ENCODE results near the gene KRTAP10-6. TPM values are rescaled to one million over a fixed set of nuclear protein-coding genes. Genes with fewer than 3 reads are reported as not detected.

The KRTAP10-6 gene
- total RNA-seq, 6 experiments from 2014 or later = not detected

- no peaks in the 10 kb centered on the region for H3K4me1 Mint-ChIP-seq (ENCODE audit: low read depth)
- no peak overlapping the region for H3K27ac Mint-ChIP-seq
- no peak for DNase-seq
- H3K27me3 Mint-ChIP-seq (ENCODE audit: insufficient read depth) = peaks cover 7% of the 10 kb centered on the region
- peaks cover 14% of the 10 kb centered on the region for H3K9me3 Mint-ChIP-seq
- no peaks in the 10 kb centered on the region; the same call in none of the 2 replicates for H3K36me3 Mint-ChIP-seq (ENCODE audit: low read depth)
- no peak for TF ChIP-seq CTCF (IDR thresholded peaks at IDR 0.05)
- H3K4me3 Mint-ChIP-seq = no peak overlapping the region
Measured at GRCh38 chr21:44542716-44543115, 49.6 kb downstream of the KRTAP10-6 start.

Other genes starting within 250 kb of the KRTAP10-6 start
- gene TRPM2, start 238.9 kb downstream of the KRTAP10-6 start, total RNA-seq (2021; fragmentation: NEBNext Ultra II Directional; extraction: Animal tissue kit (Norgen Biotek cat#: 25700)) = under 1 TPM in 4 of 6 experiments, not detected in 2; 0.09 to 0.31 (median 0.20) TPM
- not detected for gene LRRC3, start 137.0 kb downstream of the KRTAP10-6 start, total RNA-seq (2021; fragmentation: NEBNext Ultra II Directional; extraction: Animal tissue kit (Norgen Biotek cat#: 25700))
- gene KRTAP10-1, start 52.3 kb downstream of the KRTAP10-6 start, total RNA-seq (2021; fragmentation: NEBNext Ultra II Directional; extraction: Animal tissue kit (Norgen Biotek cat#: 25700)) = not detected
- not detected for gene KRTAP10-2, start 41.0 kb downstream of the KRTAP10-6 start, total RNA-seq (2021; fragmentation: NEBNext Ultra II Directional; extraction: Animal tissue kit (Norgen Biotek cat#: 25700))
- gene KRTAP10-3, start 33.7 kb downstream of the KRTAP10-6 start, total RNA-seq (2021; fragmentation: NEBNext Ultra II Directional; extraction: Animal tissue kit (Norgen Biotek cat#: 25700)) = not detected
- not detected for gene KRTAP10-4, start 18.8 kb downstream of the KRTAP10-6 start, total RNA-seq (2021; fragmentation: NEBNext Ultra II Directional; extraction: Animal tissue kit (Norgen Biotek cat#: 25700))
- gene KRTAP10-5, start 11.9 kb downstream of the KRTAP10-6 start, total RNA-seq (2021; fragmentation: NEBNext Ultra II Directional; extraction: Animal tissue kit (Norgen Biotek cat#: 25700)) = not detected
- gene KRTAP10-7, start 8.1 kb upstream of the KRTAP10-6 start, total RNA-seq (2021; fragmentation: NEBNext Ultra II Directional; extraction: Animal tissue kit (Norgen Biotek cat#: 25700)) = not detected
- gene KRTAP10-8, start 19.6 kb upstream of the KRTAP10-6 start, total RNA-seq (2021; fragmentation: NEBNext Ultra II Directional; extraction: Animal tissue kit (Norgen Biotek cat#: 25700)) = not detected
- not detected for gene KRTAP10-9, start 34.6 kb upstream of the KRTAP10-6 start, total RNA-seq (2021; fragmentation: NEBNext Ultra II Directional; extraction: Animal tissue kit (Norgen Biotek cat#: 25700))
- not detected for gene KRTAP10-10, start 44.9 kb upstream of the KRTAP10-6 start, total RNA-seq (2021; fragmentation: NEBNext Ultra II Directional; extraction: Animal tissue kit (Norgen Biotek cat#: 25700))
- not detected for gene KRTAP10-11, start 53.9 kb upstream of the KRTAP10-6 start, total RNA-seq (2021; fragmentation: NEBNext Ultra II Directional; extraction: Animal tissue kit (Norgen Biotek cat#: 25700))
- gene KRTAP12-4, start 62.2 kb upstream of the KRTAP10-6 start, total RNA-seq (2021; fragmentation: NEBNext Ultra II Directional; extraction: Animal tissue kit (Norgen Biotek cat#: 25700)) = not detected
- gene KRTAP12-3, start 65.4 kb upstream of the KRTAP10-6 start, total RNA-seq (2021; fragmentation: NEBNext Ultra II Directional; extraction: Animal tissue kit (Norgen Biotek cat#: 25700)) = not detected
- not detected for gene KRTAP12-2, start 74.4 kb upstream of the KRTAP10-6 start, total RNA-seq (2021; fragmentation: NEBNext Ultra II Directional; extraction: Animal tissue kit (Norgen Biotek cat#: 25700))
- gene KRTAP12-1, start 89.7 kb upstream of the KRTAP10-6 start, total RNA-seq (2021; fragmentation: NEBNext Ultra II Directional; extraction: Animal tissue kit (Norgen Biotek cat#: 25700)) = not detected
- not detected for gene KRTAP10-12, start 104.7 kb upstream of the KRTAP10-6 start, total RNA-seq (2021; fragmentation: NEBNext Ultra II Directional; extraction: Animal tissue kit (Norgen Biotek cat#: 25700))
- not detected for gene TSPEAR, start 119.1 kb upstream of the KRTAP10-6 start, total RNA-seq (2021; fragmentation: NEBNext Ultra II Directional; extraction: Animal tissue kit (Norgen Biotek cat#: 25700))
- 10 to 100 TPM; 53.5 to 73.3 (median 61.0) TPM for gene UBE2G2, start 209.3 kb upstream of the KRTAP10-6 start, total RNA-seq (2021; fragmentation: NEBNext Ultra II Directional; extraction: Animal tissue kit (Norgen Biotek cat#: 25700))
- gene SUMO3, start 225.6 kb upstream of the KRTAP10-6 start, total RNA-seq (2021; fragmentation: NEBNext Ultra II Directional; extraction: Animal tissue kit (Norgen Biotek cat#: 25700)) = 100 to 1,000 TPM; 116 to 160 (median 147) TPM